ENCODE measurements around the gene XPR1. TPM values are rescaled to one million over a fixed set of nuclear protein-coding genes. Genes with fewer than 3 reads are reported as not detected.
A peak's percentile ranks its signal among the peaks of the same experiment; 100 is the strongest.

XPR1 gene
- total and polyA plus RNA-seq, 7 experiments from 2014 or later, result 5.4 to 19.7 (median 15.4) TPM

- ChIA-PET CTCF (no interaction called here), POLR2A (no interaction called here)
- ATAC-seq (no peak), DNase-seq (no peak)
- Histone ChIP-seq H3K27ac (ENCODE audit: low read depth, low read length) (no peak overlapping the region), H3K4me1 (ENCODE audit: control insufficient read depth in 2 of 2, insufficient read depth in 2 of 2, low read length in 2 of 2) (no peaks in the 10 kb centered on the region), H3K27me3 (ENCODE audit: control insufficient read depth in 2 of 2, insufficient read depth in 2 of 2, low read length in 2 of 2) (no peaks in the 10 kb centered on the region), H3K9me3 (ENCODE audit: control insufficient read depth in 2 of 3, low read length in 3 of 3) (no peaks in the 10 kb centered on the region), H3K4me3 (ENCODE audit: low read length) (no peak overlapping the region), H3K36me3 (ENCODE audit: control insufficient read depth in 2 of 3, insufficient read depth in 3 of 3, low read length in 3 of 3) (no peaks in the 10 kb centered on the region)
- intact Hi-C loops (cut with micrococcal nuclease), result no loop called here
- Mint-ChIP-seq H3K36me3 (peaks cover 4 to 48% (median 26%) of the 10 kb centered on the region in 5 donors), H3K4me1 (peaks cover 10 to 56% (median 39%) of the 10 kb centered on the region in 7 donors), H3K27me3 (no peaks in the 10 kb centered on the region), H3K27ac (peak overlapping the region in 1 of 9 donors; percentile 31), H3K4me3 (no peak overlapping the region), H3K9me3 (peaks cover 0 to 6% (median 0%) of the 10 kb centered on the region in 11 donors)
Observed at GRCh38 chr1:180646547-180646946, 14.7 kb downstream of the XPR1 start.

- no peak for ATAC-seq
- no peak for DNase-seq
- Mint-ChIP-seq H3K27ac (peak overlapping the region in 2 of 9 donors; percentile 15 to 26), H3K27me3 (no peaks in the 10 kb centered on the region), H3K9me3 (peaks cover 6 to 40% (median 21%) of the 10 kb centered on the region in 11 donors), H3K4me3 (no peak overlapping the region), H3K4me1 (peaks cover 6 to 22% (median 14%) of the 10 kb centered on the region in 7 donors), H3K36me3 (peaks cover 3 to 53% (median 33%) of the 10 kb centered on the region in 5 donors)
- intact Hi-C loops (cut with micrococcal nuclease), result loop anchor here in 1 of 2 donors (5.0 kb wide), 1 partner anchor 45 kb away; no protein-coding TSS in a partner anchor
- Histone ChIP-seq H3K4me1 (ENCODE audit: control insufficient read depth in 2 of 2, insufficient read depth in 2 of 2, low read length in 2 of 2) (no peaks in the 10 kb centered on the region), H3K9me3 (ENCODE audit: control insufficient read depth in 2 of 3, low read length in 3 of 3) (peaks cover 0 to 6% (median under 1%) of the 10 kb centered on the region in 3 experiments), H3K36me3 (ENCODE audit: control insufficient read depth in 2 of 3, insufficient read depth in 3 of 3, low read length in 3 of 3) (no peaks in the 10 kb centered on the region), H3K27me3 (ENCODE audit: control insufficient read depth in 2 of 2, insufficient read depth in 2 of 2, low read length in 2 of 2) (no peaks in the 10 kb centered on the region), H3K27ac (ENCODE audit: low read depth, low read length) (no peak overlapping the region), H3K4me3 (ENCODE audit: low read length) (no peak overlapping the region)
- ChIA-PET POLR2A (no interaction called here), CTCF (interaction anchor here (0.6 kb wide), 1 partner anchor 777 kb away, joined by 4 read pairs; no protein-coding TSS in a partner anchor)
Observed at GRCh38 chr1:180652792-180653191, 21.0 kb downstream of the XPR1 start.

GRCh38 chr1:180662709-180663108, 30.9 kb downstream of the XPR1 start:
- Histone ChIP-seq H3K4me3 (ENCODE audit: low read length) (no peak overlapping the region), H3K27me3 (ENCODE audit: control insufficient read depth in 2 of 2, insufficient read depth in 2 of 2, low read length in 2 of 2) (no peaks in the 10 kb centered on the region), H3K4me1 (ENCODE audit: control insufficient read depth in 2 of 2, insufficient read depth in 2 of 2, low read length in 2 of 2) (no peaks in the 10 kb centered on the region), H3K36me3 (ENCODE audit: control insufficient read depth in 2 of 3, insufficient read depth in 3 of 3, low read length in 3 of 3) (peaks cover 0 to 11% (median 0%) of the 10 kb centered on the region in 3 experiments), H3K27ac (ENCODE audit: low read depth, low read length) (no peak overlapping the region), H3K9me3 (ENCODE audit: control insufficient read depth in 2 of 3, low read length in 3 of 3) (peaks cover 0 to 34% (median 6%) of the 10 kb centered on the region in 3 experiments)
- Mint-ChIP-seq H3K4me3 (no peak overlapping the region), H3K4me1 (peaks cover 0 to 27% (median 16%) of the 10 kb centered on the region in 7 donors), H3K27ac (no peak overlapping the region), H3K36me3 (peaks cover 41 to 84% (median 83%) of the 10 kb centered on the region in 5 donors), H3K9me3 (peaks cover 24 to 100% (median 59%) of the 10 kb centered on the region in 11 donors), H3K27me3 (no peaks in the 10 kb centered on the region)
- intact Hi-C loops (cut with micrococcal nuclease), result no loop called here
- ChIA-PET POLR2A (interaction anchor here (0.5 kb wide), 1 partner anchor 177 kb away, joined by 4 read pairs; no protein-coding TSS in a partner anchor), CTCF (no interaction called here)
- DNase-seq (no peak), ATAC-seq (no peak)

- no peak overlapping the region for H3K27ac Mint-ChIP-seq
- ChIA-PET CTCF (no interaction called here), POLR2A (interaction anchor here (0.6 to 0.8 kb wide), 2 partner anchors 11 to 742 kb away, joined by 3 read pairs; no protein-coding TSS in a partner anchor)
- H3K9me3 ChIP-seq (ENCODE audit: control insufficient read depth in 2 of 3, low read length in 3 of 3), result peaks cover 0 to 15% (median 3%) of the 10 kb centered on the region in 3 experiments
- H3K27ac ChIP-seq (ENCODE audit: low read depth, low read length), result no peak overlapping the region
- H3K9me3 Mint-ChIP-seq, result peaks cover 11 to 69% (median 37%) of the 10 kb centered on the region in 11 donors
- no peak for DNase-seq
- peaks cover 8 to 62% (median 59%) of the 10 kb centered on the region in 5 donors for H3K36me3 Mint-ChIP-seq
- H3K4me1 ChIP-seq (ENCODE audit: control insufficient read depth in 2 of 2, insufficient read depth in 2 of 2, low read length in 2 of 2), result no peaks in the 10 kb centered on the region
- H3K36me3 ChIP-seq (ENCODE audit: control insufficient read depth in 2 of 3, insufficient read depth in 3 of 3, low read length in 3 of 3), result peaks cover 0 to 4% (median 0%) of the 10 kb centered on the region in 3 experiments
- no peaks in the 10 kb centered on the region for H3K27me3 ChIP-seq (ENCODE audit: control insufficient read depth in 2 of 2, insufficient read depth in 2 of 2, low read length in 2 of 2)
- no peaks in the 10 kb centered on the region for H3K27me3 Mint-ChIP-seq
- H3K4me1 Mint-ChIP-seq, result peaks cover 8 to 25% (median 18%) of the 10 kb centered on the region in 7 donors
- intact Hi-C loops (cut with micrococcal nuclease), result no loop called here
- H3K4me3 ChIP-seq (ENCODE audit: low read length), result no peak overlapping the region
- ATAC-seq, result no peak
- peak overlapping the region in 1 of 10 donors; percentile 2 for H3K4me3 Mint-ChIP-seq
Observed at GRCh38 chr1:180670681-180671080, 38.9 kb downstream of the XPR1 start.

- no peak overlapping the region for H3K4me3 ChIP-seq (ENCODE audit: low read length)
- peaks cover 0 to 4% (median 0%) of the 10 kb centered on the region in 3 experiments for H3K36me3 ChIP-seq (ENCODE audit: control insufficient read depth in 2 of 3, insufficient read depth in 3 of 3, low read length in 3 of 3)
- H3K36me3 Mint-ChIP-seq, result peaks cover 11 to 60% (median 52%) of the 10 kb centered on the region in 5 donors
- H3K27me3 Mint-ChIP-seq, result no peaks in the 10 kb centered on the region
- no peaks in the 10 kb centered on the region for H3K4me1 ChIP-seq (ENCODE audit: control insufficient read depth in 2 of 2, insufficient read depth in 2 of 2, low read length in 2 of 2)
- peaks cover 0 to 10% (median 3%) of the 10 kb centered on the region in 3 experiments for H3K9me3 ChIP-seq (ENCODE audit: control insufficient read depth in 2 of 3, low read length in 3 of 3)
- H3K9me3 Mint-ChIP-seq, result peaks cover 11 to 64% (median 29%) of the 10 kb centered on the region in 11 donors
- intact Hi-C loops (cut with micrococcal nuclease), result no loop called here
- no peaks in the 10 kb centered on the region for H3K27me3 ChIP-seq (ENCODE audit: control insufficient read depth in 2 of 2, insufficient read depth in 2 of 2, low read length in 2 of 2)
- no peak for DNase-seq
- H3K27ac ChIP-seq (ENCODE audit: low read depth, low read length), result no peak overlapping the region
- peaks cover 13 to 25% (median 18%) of the 10 kb centered on the region in 7 donors for H3K4me1 Mint-ChIP-seq
- no peak overlapping the region for H3K4me3 Mint-ChIP-seq
- ATAC-seq, result no peak
- POLR2A ChIA-PET, result no interaction called here
- CTCF ChIA-PET, result no interaction called here
- no peak overlapping the region for H3K27ac Mint-ChIP-seq
Observed at GRCh38 chr1:180672105-180672504, 40.3 kb downstream of the XPR1 start.

GRCh38 chr1:180672505-180672904, 40.7 kb downstream of the XPR1 start:
- peaks cover 13 to 23% (median 16%) of the 10 kb centered on the region in 7 donors for H3K4me1 Mint-ChIP-seq
- peaks cover 8 to 63% (median 25%) of the 10 kb centered on the region in 11 donors for H3K9me3 Mint-ChIP-seq
- H3K27ac Mint-ChIP-seq, result no peak overlapping the region
- Histone ChIP-seq H3K4me3 (ENCODE audit: low read length) (no peak overlapping the region), H3K4me1 (ENCODE audit: control insufficient read depth in 2 of 2, insufficient read depth in 2 of 2, low read length in 2 of 2) (no peaks in the 10 kb centered on the region), H3K27ac (ENCODE audit: low read depth, low read length) (no peak overlapping the region), H3K36me3 (ENCODE audit: control insufficient read depth in 2 of 3, insufficient read depth in 3 of 3, low read length in 3 of 3) (peaks cover 0 to 4% (median 0%) of the 10 kb centered on the region in 3 experiments), H3K27me3 (ENCODE audit: control insufficient read depth in 2 of 2, insufficient read depth in 2 of 2, low read length in 2 of 2) (no peaks in the 10 kb centered on the region), H3K9me3 (ENCODE audit: control insufficient read depth in 2 of 3, low read length in 3 of 3) (peaks cover 0 to 10% (median 3%) of the 10 kb centered on the region in 3 experiments)
- H3K4me3 Mint-ChIP-seq, result no peak overlapping the region
- ChIA-PET POLR2A (no interaction called here), CTCF (no interaction called here)
- H3K36me3 Mint-ChIP-seq, result peaks cover 12 to 60% (median 48%) of the 10 kb centered on the region in 5 donors
- ATAC-seq (no peak), DNase-seq (no peak)
- H3K27me3 Mint-ChIP-seq, result no peaks in the 10 kb centered on the region
- intact Hi-C loops (cut with micrococcal nuclease), result no loop called here

Data from naive thymus-derived CD4-positive, alpha-beta T cell (primary cell).